Suprapubic skin (tissue), 4 donors: ENCODE data around the gene BCL6B. TPM values are rescaled to one million over a fixed set of nuclear protein-coding genes. Genes with fewer than 3 reads are reported as not detected.
"Not testable (repeated sequence)": the region's sequence is repeated elsewhere in the genome, so short reads cannot be mapped to it uniquely, and the experiment has no call there.

ENCODE experiments used
- DNase-seq, 2 donors: peaks; one replicate each; pipeline ENCODE4 v3.0.0-alpha.2; 2019; ENCODE audit warnings: low spot score in 2 of 2
- H3K27ac ChIP-seq: fragments of 200-600 bp; sonication (generic); one replicate; pipeline ENCODE4 v1.5.1; 2019
- H3K27me3 ChIP-seq: fragments of 200-600 bp; sonication (generic); one replicate; pipeline ENCODE4 v1.5.1; 2019
- H3K36me3 ChIP-seq: fragments of 200-600 bp; sonication (generic); one replicate; pipeline ENCODE4 v1.5.1; 2019
- H3K4me1 ChIP-seq: fragments of 200-600 bp; sonication (generic); one replicate; pipeline ENCODE4 v1.5.1; 2019
- H3K4me3 ChIP-seq: fragments of 200-600 bp; sonication (generic); one replicate; pipeline ENCODE4 v1.5.1; 2019; ENCODE audit warnings: mild to moderate bottlenecking
- H3K9me3 ChIP-seq: fragments of 200-600 bp; sonication (generic); one replicate; pipeline ENCODE4 v1.5.1; 2019
- CTCF ChIP-seq, 2 donors: fragments of 200-600 bp in 1 of 2; fragments of 450-650 bp in 1 of 2; sonication (generic) in 1 of 2; IDR thresholded peaks; one replicate each; pipeline ENCODE4 v1.5.1; 2016 to 2019; ENCODE audit warnings: antibody characterized with exemption in 2 of 2, mild to moderate bottlenecking in 1 of 2, moderate library complexity in 1 of 2
- EP300 ChIP-seq: sonication (generic); formaldehyde crosslinking; IDR thresholded peaks from one replicate; pipeline ENCODE4 v1.6.1; 2017; ENCODE audit warnings: antibody characterized with exemption
- POLR2A ChIP-seq, 2 donors: fragments of 450-650 bp; IDR thresholded peaks; one replicate each; pipeline ENCODE4 v1.6.1; 2017; ENCODE audit warnings: antibody characterized with exemption in 2 of 2, mild to moderate bottlenecking in 2 of 2, moderate library complexity in 2 of 2
- POLR2AphosphoS5 ChIP-seq, 3 donors: sonication (generic); formaldehyde crosslinking; IDR thresholded peaks; one replicate each; pipeline ENCODE4 v1.6.1; 2017; ENCODE audit warnings: antibody characterized with exemption in 3 of 3
- WGBS: methylation state at CpG from one replicate; pipeline ENCODE4 v1.1.5; 2018; 5-methylcytosine and 5-hydroxymethylcytosine counted together
- total RNA-seq, 4 donors: library from RNA; depleted of rRNA; stranded (reverse); fragments of >200 nt; gene quantifications; one replicate each; pipeline ENCODE4 v1.1.0, GENCODE V29; 2016

Gene BCL6B
- total RNA-seq, 4 donors from 2014 or later = 1.6 to 3.1 (median 1.8) TPM

- Histone ChIP-seq H3K4me1 (peaks cover 47% of the 10 kb centered on the region), H3K27me3 (peaks cover 8% of the 10 kb centered on the region), H3K4me3 (peak overlapping the region; percentile 42), H3K36me3 (no peaks in the 10 kb centered on the region), H3K27ac (peak overlapping the region; percentile 91), H3K9me3 (no peaks in the 10 kb centered on the region)
- no peak for DNase-seq
- WGBS = 31% methylated on average over 5 of the region's 5 CpGs
- TF ChIP-seq EP300 = no peak
- no peak for TF ChIP-seq POLR2A (IDR thresholded peaks at IDR 0.05)
- TF ChIP-seq CTCF (IDR thresholded peaks at IDR 0.05) = peak; percentile 60 to 63
Measured at GRCh38 chr17:7045492-7046126, 22.8 kb downstream of the BCL6B start.

DNA sequence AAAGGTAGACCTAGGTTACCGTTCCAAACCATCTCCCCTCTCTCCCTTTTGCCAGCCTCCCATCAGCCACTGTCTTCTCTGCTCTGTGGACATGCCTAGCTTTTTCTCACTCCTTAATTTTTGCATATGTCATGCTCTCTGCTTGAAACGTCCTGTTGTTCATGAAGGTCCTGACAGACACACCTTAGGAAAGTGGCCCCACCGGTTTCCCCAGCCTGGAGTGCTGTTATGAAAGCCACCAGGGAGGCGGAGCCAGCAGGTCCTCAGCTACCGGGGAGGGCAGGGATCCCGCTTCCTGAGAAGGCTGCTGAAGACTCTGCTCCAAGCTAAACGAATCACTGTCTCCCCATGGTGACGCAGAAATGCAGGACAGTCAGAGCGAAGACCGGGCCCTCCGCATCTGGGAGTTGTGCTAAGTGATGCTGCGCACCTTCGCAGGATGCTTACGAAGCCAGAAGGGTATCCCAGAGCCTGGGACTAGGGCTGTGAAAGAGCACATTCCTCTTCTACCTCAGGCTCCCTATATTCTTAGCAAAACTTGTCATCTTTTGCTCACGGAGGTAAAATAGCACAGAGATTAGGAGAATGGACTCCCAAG, 23.4 kb downstream of the BCL6B start:
- no peaks in the 10 kb centered on the region for H3K36me3 ChIP-seq
- peaks cover 8% of the 10 kb centered on the region for H3K27me3 ChIP-seq
- 14% methylated on average over 15 of the region's 15 CpGs for WGBS
- peak overlapping the region; percentile 42 for H3K4me3 ChIP-seq
- peak; percentile 88 to 91 for DNase-seq
- no peaks in the 10 kb centered on the region for H3K9me3 ChIP-seq
- H3K4me1 ChIP-seq = peaks cover 47% of the 10 kb centered on the region
- peak overlapping the region; percentile 91 for H3K27ac ChIP-seq
- TF ChIP-seq EP300 (no peak), CTCF (IDR thresholded peaks at IDR 0.05) (no peak), POLR2AphosphoS5 (IDR thresholded peaks at IDR 0.05) (peak in 1 of 3 donors; percentile 49), POLR2A (IDR thresholded peaks at IDR 0.05) (no peak)

DNA sequence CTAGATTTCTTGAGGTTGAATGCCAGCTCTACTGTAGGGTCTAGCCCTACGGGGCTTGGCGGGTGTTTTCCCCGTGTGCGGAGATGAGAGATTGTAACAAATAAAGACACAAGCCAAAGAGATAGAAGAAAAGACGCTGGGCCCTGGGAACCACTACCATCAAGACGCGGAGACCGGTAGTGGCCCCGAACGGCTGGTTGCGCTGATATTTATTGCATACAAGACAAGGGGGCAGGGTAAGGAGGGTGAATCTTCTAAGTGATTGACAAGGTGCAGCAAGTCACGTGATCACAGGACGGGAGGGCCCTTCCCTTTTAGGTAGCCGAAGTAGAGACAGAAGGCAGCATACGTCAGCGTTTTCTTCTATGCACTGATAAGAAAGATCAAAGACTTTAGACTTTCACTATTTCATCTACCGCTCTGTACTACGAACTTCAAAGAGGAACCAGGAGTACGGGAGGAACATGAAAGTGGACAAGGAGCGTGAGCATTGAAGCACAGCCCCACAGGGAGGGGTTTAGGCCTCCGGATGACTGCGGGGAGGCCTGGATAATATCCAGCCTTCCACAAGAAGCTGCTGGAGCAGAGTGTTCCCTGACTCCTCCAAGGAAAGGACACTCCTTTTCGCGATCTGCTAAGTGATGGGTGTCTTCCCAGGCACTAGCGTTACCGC, 24.0 kb downstream of the BCL6B start:
- DNase-seq, H3K36me3 ChIP-seq, H3K9me3 ChIP-seq, H3K27me3 ChIP-seq: not testable (repeated sequence)
- Histone ChIP-seq H3K27ac (peak overlapping the region; percentile 91), H3K4me1 (peaks cover 47% of the 10 kb centered on the region), H3K4me3 (peak overlapping the region; percentile 42)
- WGBS = 13% methylated on average over 24 of the region's 26 CpGs

DNA sequence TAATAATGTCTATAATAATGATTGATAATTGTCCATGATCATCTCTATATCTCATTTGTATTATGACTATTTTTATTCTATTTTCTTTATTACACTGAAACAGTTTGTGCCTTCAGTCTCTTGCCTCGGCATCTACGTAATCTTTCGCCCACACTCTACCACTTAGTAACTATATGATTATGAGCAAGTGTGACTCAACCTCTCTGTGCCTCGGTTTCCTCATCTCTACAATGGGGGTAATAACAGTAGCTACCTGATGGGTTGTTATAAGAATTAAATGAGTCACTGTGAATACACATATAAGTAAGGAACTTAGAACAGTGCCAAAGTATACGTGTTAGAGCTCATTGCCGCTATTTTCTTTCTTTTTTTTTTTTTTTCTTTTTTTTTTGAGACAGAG, 24.7 kb downstream of the BCL6B start:
- Histone ChIP-seq H3K9me3 (no peaks in the 10 kb centered on the region), H3K27ac (peak overlapping the region; percentile 91), H3K4me3 (peak overlapping the region; percentile 42), H3K36me3 (no peaks in the 10 kb centered on the region), H3K27me3 (peaks cover 8% of the 10 kb centered on the region), H3K4me1 (peaks cover 40% of the 10 kb centered on the region)
- no peak for TF ChIP-seq EP300
- TF ChIP-seq POLR2AphosphoS5 (IDR thresholded peaks at IDR 0.05) = no peak
- no peak for TF ChIP-seq CTCF (IDR thresholded peaks at IDR 0.05)
- TF ChIP-seq POLR2A (IDR thresholded peaks at IDR 0.05) = no peak
- DNase-seq = no peak
- WGBS = 65% methylated on average over 6 of the region's 6 CpGs

GRCh38 chr17:7048968-7049367, 26.1 kb downstream of the BCL6B start:
- no peak for TF ChIP-seq CTCF (IDR thresholded peaks at IDR 0.05)
- no peak for TF ChIP-seq POLR2A (IDR thresholded peaks at IDR 0.05)
- TF ChIP-seq EP300 = no peak
- TF ChIP-seq POLR2AphosphoS5 (IDR thresholded peaks at IDR 0.05) = no peak

DNA sequence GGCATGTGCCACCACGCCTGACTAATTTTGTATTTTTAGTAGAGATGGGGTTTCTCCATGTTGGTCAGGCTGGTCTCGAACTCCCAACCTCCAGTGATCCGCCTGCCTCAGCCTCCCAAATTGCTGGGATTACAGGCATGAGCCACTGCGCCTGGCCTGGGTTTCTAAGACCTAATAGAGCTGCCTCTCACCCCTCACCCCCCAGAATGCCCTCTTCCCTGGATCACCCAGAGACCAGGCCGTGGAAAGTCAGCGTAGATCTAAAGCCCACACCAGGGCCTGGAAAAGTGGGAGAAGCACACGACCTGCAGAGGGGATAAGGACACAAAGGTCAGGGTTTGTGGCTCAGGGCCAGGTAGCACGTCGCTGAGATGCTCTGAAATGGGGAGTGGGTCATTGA, 27.7 kb downstream of the BCL6B start:
- DNase-seq, H3K9me3 ChIP-seq, H3K4me3 ChIP-seq, H3K36me3 ChIP-seq, H3K27me3 ChIP-seq, H3K27ac ChIP-seq: not testable (repeated sequence)
- 88% methylated on average over 8 of the region's 9 CpGs for WGBS
- peaks cover 17% of the 10 kb centered on the region for H3K4me1 ChIP-seq

More at GRCh38 chr17:7048968-7049367, 26.1 kb downstream of the BCL6B start:
- DNase-seq = no peak
- H3K27me3 ChIP-seq = peaks cover 4% of the 10 kb centered on the region
- H3K9me3 ChIP-seq = no peaks in the 10 kb centered on the region
- no peak overlapping the region for H3K4me3 ChIP-seq
- no peaks in the 10 kb centered on the region for H3K36me3 ChIP-seq
- WGBS = 68% methylated on average over 6 of the region's 6 CpGs
- H3K4me1 ChIP-seq = peaks cover 26% of the 10 kb centered on the region
- no peak overlapping the region for H3K27ac ChIP-seq
